Karpas-422 (cell line): ENCODE results near the gene SPINK13. TPM values are rescaled to one million over a fixed set of nuclear protein-coding genes. Genes with fewer than 3 reads are reported as not detected.

Source experiments
- DNase-seq: peaks from one replicate; pipeline ENCODE4 v3.0.0-alpha.2; 2015
- H2AFZ ChIP-seq: fragments of 200-600 bp; sonication (generic); 2 replicates; pipeline ENCODE4 v1.6.1; 2014; ENCODE audit warnings: antibody characterized with exemption, low read length, mixed read lengths
- H3K27ac ChIP-seq: fragments of 200-600 bp; sonication (generic); 2 replicates; pipeline ENCODE4 v1.5.1; 2014; ENCODE audit warnings: mild to moderate bottlenecking, low read length, moderate library complexity
- H3K27me3 ChIP-seq: fragments of 200-600 bp; sonication (generic); 2 replicates; pipeline ENCODE4 v1.6.1; 2014; ENCODE audit warnings: low read length, mixed read lengths
- H3K36me3 ChIP-seq: fragments of 200-600 bp; sonication (generic); 2 replicates; pipeline ENCODE4 v1.6.1; 2014; ENCODE audit warnings: low read length, mixed read lengths; ENCODE audit not compliant: insufficient read depth
- H3K4me1 ChIP-seq: fragments of 200-600 bp; sonication (generic); 2 replicates; pipeline ENCODE4 v1.6.1; 2014; ENCODE audit warnings: mild to moderate bottlenecking, low read length, mixed read lengths
- H3K4me2 ChIP-seq: fragments of 200-600 bp; sonication (generic); 2 replicates; pipeline ENCODE4 v1.6.1; 2014; ENCODE audit warnings: low read length, low read depth, mild to moderate bottlenecking; ENCODE audit not compliant: poor library complexity, severe bottlenecking
- H3K4me3 ChIP-seq: fragments of 200-600 bp; sonication (generic); 2 replicates; pipeline ENCODE4 v1.5.1; 2014; ENCODE audit warnings: mild to moderate bottlenecking, antibody characterized with exemption, low read length, mixed read lengths
- H3K79me2 ChIP-seq: fragments of 200-600 bp; sonication (generic); 2 replicates; pipeline ENCODE4 v1.6.1; 2014; ENCODE audit warnings: mild to moderate bottlenecking, low read length, mixed read lengths
- H3K9ac ChIP-seq: fragments of 200-600 bp; sonication (generic); 2 replicates; pipeline ENCODE4 v1.6.0; 2014; ENCODE audit warnings: low read length
- H3K9me2 ChIP-seq: fragments of 200-600 bp; sonication (generic), shearing (Covaris generic); replicated peaks from 2 replicates; pipeline ENCODE4 v1.6.0; 2014; ENCODE audit warnings: mild to moderate bottlenecking, low read length, moderate library complexity; ENCODE audit not compliant: insufficient read depth
- H3K9me3 ChIP-seq: fragments of 300-700, 200-600 bp; sonication (generic); 2 replicates; pipeline ENCODE4 v1.6.1; 2014; ENCODE audit warnings: low read length, mixed read lengths
- H4K20me1 ChIP-seq: fragments of 200-600 bp; sonication (generic); 2 replicates; pipeline ENCODE4 v1.6.1; 2014; ENCODE audit warnings: mild to moderate bottlenecking, antibody characterized with exemption, low read length, low read depth; ENCODE audit not compliant: insufficient read depth
- total RNA-seq: library from RNA; depleted of rRNA; stranded (reverse); fragments of >200 nt; shearing (Covaris generic); gene quantifications from 2 replicates; pipeline ENCODE4 v1.2.3, GENCODE V29; 2014; ENCODE audit warnings: low replicate concordance; rRNA removed

SPINK13 gene
- total RNA-seq = not detected in 2 replicates

- DNase-seq = no peak
- no peak within 1 kb of the TSS for H3K27ac ChIP-seq
- H3K9me3 ChIP-seq = no peaks in the 10 kb centered on the region
- no peak within 1 kb of the TSS for H2AFZ ChIP-seq
- H4K20me1 ChIP-seq = no peaks in the 10 kb centered on the region
- no peaks in the 10 kb centered on the region for H3K79me2 ChIP-seq
- H3K4me3 ChIP-seq = no peak within 1 kb of the TSS
- no peaks in the 10 kb centered on the region for H3K4me1 ChIP-seq
- no peak within 1 kb of the TSS for H3K4me2 ChIP-seq
- H3K36me3 ChIP-seq = no peaks in the 10 kb centered on the region
- H3K9ac ChIP-seq = no peak within 1 kb of the TSS
- no peaks in the 10 kb centered on the region for H3K9me2 ChIP-seq
- H3K27me3 ChIP-seq = no peaks in the 10 kb centered on the region
Measured at GRCh38 chr5:148268566-148268965, at the start of gene SPINK13. Gene SPINK13 (plus strand): TSS chr5:148268794. CDS start chr5:148270073, 1,279 bp downstream.

GRCh38 chr5:148221508-148221907, 47.1 kb upstream of the SPINK13 start:
- H2AFZ ChIP-seq = no peak overlapping the region
- DNase-seq = no peak
- no peak overlapping the region for H3K4me2 ChIP-seq
- H3K27me3 ChIP-seq = no peaks in the 10 kb centered on the region
- H3K4me1 ChIP-seq = no peaks in the 10 kb centered on the region
- H3K4me3 ChIP-seq = no peak overlapping the region
- H4K20me1 ChIP-seq = no peaks in the 10 kb centered on the region
- H3K9ac ChIP-seq = no peak overlapping the region
- H3K9me3 ChIP-seq = no peaks in the 10 kb centered on the region
- no peaks in the 10 kb centered on the region for H3K79me2 ChIP-seq
- no peaks in the 10 kb centered on the region for H3K9me2 ChIP-seq
- no peaks in the 10 kb centered on the region for H3K36me3 ChIP-seq
- no peak overlapping the region for H3K27ac ChIP-seq

- Histone ChIP-seq H3K9me3 (no peaks in the 10 kb centered on the region), H3K4me3 (no peak overlapping the region)
Measured at GRCh38 chr5:148224117-148224742, 44.4 kb upstream of the SPINK13 start.

GRCh38 chr5:148228392-148228984, 40.1 kb upstream of the SPINK13 start:
- no peaks in the 10 kb centered on the region for H3K79me2 ChIP-seq
- H3K9me3 ChIP-seq = no peaks in the 10 kb centered on the region
- H3K4me1 ChIP-seq = no peaks in the 10 kb centered on the region
- H3K27me3 ChIP-seq = no peaks in the 10 kb centered on the region
- no peak overlapping the region for H3K9ac ChIP-seq
- DNase-seq = no peak
- no peaks in the 10 kb centered on the region for H3K36me3 ChIP-seq
- no peak overlapping the region for H3K27ac ChIP-seq
- no peak overlapping the region for H3K4me2 ChIP-seq
- no peak overlapping the region for H2AFZ ChIP-seq
- H3K4me3 ChIP-seq = no peak overlapping the region
- H3K9me2 ChIP-seq = no peaks in the 10 kb centered on the region
- H4K20me1 ChIP-seq = no peaks in the 10 kb centered on the region

More at GRCh38 chr5:148224117-148224742, 44.4 kb upstream of the SPINK13 start:
- no peak overlapping the region for H2AFZ ChIP-seq
- H3K9ac ChIP-seq = no peak overlapping the region
- H3K27me3 ChIP-seq = no peaks in the 10 kb centered on the region
- no peaks in the 10 kb centered on the region for H3K36me3 ChIP-seq
- H3K4me1 ChIP-seq = no peaks in the 10 kb centered on the region
- no peak overlapping the region for H3K27ac ChIP-seq
- no peak overlapping the region for H3K4me2 ChIP-seq
- DNase-seq = no peak
- no peaks in the 10 kb centered on the region for H4K20me1 ChIP-seq
- H3K79me2 ChIP-seq = no peaks in the 10 kb centered on the region
- no peaks in the 10 kb centered on the region for H3K9me2 ChIP-seq

GRCh38 chr5:148229840-148230239, 38.8 kb upstream of the SPINK13 start:
- H3K4me3 ChIP-seq = no peak overlapping the region
- no peaks in the 10 kb centered on the region for H3K79me2 ChIP-seq
- no peaks in the 10 kb centered on the region for H3K27me3 ChIP-seq
- no peaks in the 10 kb centered on the region for H3K36me3 ChIP-seq
- no peak overlapping the region for H2AFZ ChIP-seq
- no peak overlapping the region for H3K27ac ChIP-seq
- H3K9ac ChIP-seq = no peak overlapping the region
- no peaks in the 10 kb centered on the region for H3K4me1 ChIP-seq
- H3K9me2 ChIP-seq = no peaks in the 10 kb centered on the region
- no peaks in the 10 kb centered on the region for H4K20me1 ChIP-seq
- no peaks in the 10 kb centered on the region for H3K9me3 ChIP-seq
- DNase-seq = no peak
- H3K4me2 ChIP-seq = no peak overlapping the region

- DNase-seq = no peak
- no peaks in the 10 kb centered on the region for H3K4me1 ChIP-seq
- no peaks in the 10 kb centered on the region for H3K27me3 ChIP-seq
- no peak overlapping the region for H3K27ac ChIP-seq
- H2AFZ ChIP-seq = no peak overlapping the region
- H3K36me3 ChIP-seq = no peaks in the 10 kb centered on the region
- H3K4me2 ChIP-seq = no peak overlapping the region
- no peaks in the 10 kb centered on the region for H4K20me1 ChIP-seq
- H3K9me2 ChIP-seq = no peaks in the 10 kb centered on the region
- H3K9ac ChIP-seq = no peak overlapping the region
- no peaks in the 10 kb centered on the region for H3K9me3 ChIP-seq
- H3K79me2 ChIP-seq = no peaks in the 10 kb centered on the region
- H3K4me3 ChIP-seq = no peak overlapping the region
Measured at GRCh38 chr5:148230240-148230639, 38.4 kb upstream of the SPINK13 start.

GRCh38 chr5:148237785-148238417, 30.7 kb upstream of the SPINK13 start:
- no peak for DNase-seq
- Histone ChIP-seq H3K9ac (no peak overlapping the region), H3K9me3 (no peaks in the 10 kb centered on the region), H3K27me3 (no peaks in the 10 kb centered on the region), H3K4me1 (no peaks in the 10 kb centered on the region), H3K36me3 (no peaks in the 10 kb centered on the region), H3K79me2 (no peaks in the 10 kb centered on the region), H3K4me2 (no peak overlapping the region), H3K27ac (no peak overlapping the region), H3K9me2 (no peaks in the 10 kb centered on the region), H2AFZ (no peak overlapping the region), H4K20me1 (no peaks in the 10 kb centered on the region), H3K4me3 (no peak overlapping the region)

- Histone ChIP-seq H3K27ac (no peak within 1 kb of the TSS), H3K79me2 (no peaks in the 10 kb centered on the region), H3K4me1 (no peaks in the 10 kb centered on the region), H3K27me3 (no peaks in the 10 kb centered on the region), H3K36me3 (no peaks in the 10 kb centered on the region), H3K4me3 (no peak within 1 kb of the TSS), H4K20me1 (no peaks in the 10 kb centered on the region), H3K9ac (no peak within 1 kb of the TSS), H3K9me2 (no peaks in the 10 kb centered on the region), H2AFZ (no peak within 1 kb of the TSS), H3K9me3 (no peaks in the 10 kb centered on the region), H3K4me2 (no peak within 1 kb of the TSS)
- no peak for DNase-seq
Measured at GRCh38 chr5:148238418-148238794, 30.2 kb upstream of the SPINK13 start, which contains the start of gene MARCOL. Gene MARCOL (plus strand): TSS chr5:148238525. CDS start chr5:148238598, 73 bp downstream.
